ENCODE data around the gene ANKRD7.

DNA sequence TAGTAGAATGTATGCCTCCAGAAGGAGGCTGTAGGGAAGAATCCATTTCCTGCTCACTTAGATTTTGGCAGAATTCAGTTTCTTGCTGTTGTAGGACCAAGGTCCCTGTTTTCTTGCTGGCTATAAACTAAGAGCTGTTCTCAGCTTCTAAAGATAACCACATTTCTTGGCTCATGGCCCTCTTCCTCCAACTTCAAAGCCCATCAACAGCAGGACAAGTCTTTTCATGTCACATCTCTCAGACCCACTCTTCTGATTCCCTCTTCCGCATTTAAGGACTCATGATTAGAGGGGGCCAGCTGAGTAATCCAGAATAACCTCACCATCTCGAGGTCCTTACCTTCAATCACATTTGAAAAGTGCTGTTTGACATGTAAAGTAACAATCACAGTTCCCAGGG is 48.8 kb upstream of the ANKRD7 start:
- TF ChIP-seq, protein P1, sequence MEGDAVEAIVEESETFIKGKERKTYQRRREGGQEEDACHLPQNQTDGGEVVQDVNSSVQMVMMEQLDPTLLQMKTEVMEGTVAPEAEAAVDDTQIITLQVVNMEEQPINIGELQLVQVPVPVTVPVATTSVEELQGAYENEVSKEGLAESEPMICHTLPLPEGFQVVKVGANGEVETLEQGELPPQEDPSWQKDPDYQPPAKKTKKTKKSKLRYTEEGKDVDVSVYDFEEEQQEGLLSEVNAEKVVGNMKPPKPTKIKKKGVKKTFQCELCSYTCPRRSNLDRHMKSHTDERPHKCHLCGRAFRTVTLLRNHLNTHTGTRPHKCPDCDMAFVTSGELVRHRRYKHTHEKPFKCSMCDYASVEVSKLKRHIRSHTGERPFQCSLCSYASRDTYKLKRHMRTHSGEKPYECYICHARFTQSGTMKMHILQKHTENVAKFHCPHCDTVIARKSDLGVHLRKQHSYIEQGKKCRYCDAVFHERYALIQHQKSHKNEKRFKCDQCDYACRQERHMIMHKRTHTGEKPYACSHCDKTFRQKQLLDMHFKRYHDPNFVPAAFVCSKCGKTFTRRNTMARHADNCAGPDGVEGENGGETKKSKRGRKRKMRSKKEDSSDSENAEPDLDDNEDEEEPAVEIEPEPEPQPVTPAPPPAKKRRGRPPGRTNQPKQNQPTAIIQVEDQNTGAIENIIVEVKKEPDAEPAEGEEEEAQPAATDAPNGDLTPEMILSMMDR (IDR thresholded peaks at IDR 0.05) = no peak
- TF ChIP-seq POLR2A (IDR thresholded peaks at IDR 0.05; ENCODE audit: low read depth) = no peak

All from esophagus muscularis mucosa (tissue), 3 donors.